Lower lobe of right lung (tissue), 2 donors: ENCODE measurements around the gene ZDHHC11B. TPM values are rescaled to one million over a fixed set of nuclear protein-coding genes. Genes with fewer than 3 reads are reported as not detected.
"Not testable (repeated sequence)": the region's sequence is repeated elsewhere in the genome, so short reads cannot be mapped to it uniquely, and the experiment has no call there.

Experiments
- ATAC-seq, 2 donors: fragments of 200-7000 bp; cut with Tn5 transposase; one replicate each; pipeline ENCODE4 v1.9.1; 2020 to 2022; ENCODE audit warnings: mild to moderate bottlenecking in 2 of 2, moderate library complexity in 2 of 2
- DNase-seq: peaks from one replicate; pipeline ENCODE4 v3.0.0-alpha.2; 2020
- H3K27ac ChIP-seq: fragments of 200-600 bp; one replicate; pipeline ENCODE4 v1.8.0; 2022
- H3K27me3 ChIP-seq: fragments of 200-600 bp; one replicate; pipeline ENCODE4 v1.8.0; 2022; ENCODE audit warnings: low read depth
- H3K36me3 ChIP-seq: fragments of 200-600 bp; one replicate; pipeline ENCODE4 v1.8.0; 2022; ENCODE audit warnings: mild to moderate bottlenecking
- H3K4me1 ChIP-seq: fragments of 200-600 bp; one replicate; pipeline ENCODE4 v1.8.0; 2022
- H3K4me3 ChIP-seq: fragments of 200-600 bp; one replicate; pipeline ENCODE4 v1.8.0; 2022; ENCODE audit warnings: mild to moderate bottlenecking
- H3K9me3 ChIP-seq: fragments of 200-600 bp; one replicate; pipeline ENCODE4 v1.8.0; 2022
- CTCF ChIP-seq: fragments of 200-600 bp; IDR thresholded peaks from one replicate; pipeline ENCODE4 v1.8.0; 2022; ENCODE audit warnings: antibody characterized with exemption, mild to moderate bottlenecking
- intact Hi-C: fragments of 100-400 bp; cut with DNase I; formaldehyde crosslinking; loops from one replicate; pipeline ENCODE4 v1.11.0; 2022
- total RNA-seq: library from RNA; stranded (reverse); fragmentation: NEBNext Ultra II Directional; extraction: Animal tissue kit (Norgen Biotek cat#: 25700); gene quantifications from one replicate; pipeline ENCODE4 v1.2.1, GENCODE V29; 2021
- donor health status: DM: no; HTN: yes; CAD: no; lungs with severe emphysema.

Gene ZDHHC11B
- total RNA-seq, 1 donor from 2014 or later: 14.9 TPM

- peaks cover 36% of the 10 kb centered on the region for H3K4me1 ChIP-seq
- intact Hi-C loops: no loop called here
- peak overlapping the region; percentile 78 for H3K27ac ChIP-seq
- no peaks in the 10 kb centered on the region for H3K27me3 ChIP-seq
- no peak for TF ChIP-seq CTCF
- DNase-seq (peak; percentile 65), ATAC-seq (peak; percentile 1 to 30)
- H3K4me3 ChIP-seq: no peak overlapping the region
- H3K9me3 ChIP-seq: no peaks in the 10 kb centered on the region
- H3K36me3 ChIP-seq: no peaks in the 10 kb centered on the region
Measured at GRCh38 chr5:757931-758697, 26.4 kb downstream of the ZDHHC11B start.

- Histone ChIP-seq H3K27me3 (no peaks in the 10 kb centered on the region), H3K27ac (peak overlapping the region; percentile 78), H3K9me3 (no peaks in the 10 kb centered on the region), H3K4me3 (no peak overlapping the region), H3K4me1 (peaks cover 36% of the 10 kb centered on the region), H3K36me3 (no peaks in the 10 kb centered on the region)
- intact Hi-C loops: no loop called here
- DNase-seq: no peak
- TF ChIP-seq CTCF: no peak
- ATAC-seq: no peak
Measured at GRCh38 chr5:757346-757930, 27.1 kb downstream of the ZDHHC11B start.

DNA sequence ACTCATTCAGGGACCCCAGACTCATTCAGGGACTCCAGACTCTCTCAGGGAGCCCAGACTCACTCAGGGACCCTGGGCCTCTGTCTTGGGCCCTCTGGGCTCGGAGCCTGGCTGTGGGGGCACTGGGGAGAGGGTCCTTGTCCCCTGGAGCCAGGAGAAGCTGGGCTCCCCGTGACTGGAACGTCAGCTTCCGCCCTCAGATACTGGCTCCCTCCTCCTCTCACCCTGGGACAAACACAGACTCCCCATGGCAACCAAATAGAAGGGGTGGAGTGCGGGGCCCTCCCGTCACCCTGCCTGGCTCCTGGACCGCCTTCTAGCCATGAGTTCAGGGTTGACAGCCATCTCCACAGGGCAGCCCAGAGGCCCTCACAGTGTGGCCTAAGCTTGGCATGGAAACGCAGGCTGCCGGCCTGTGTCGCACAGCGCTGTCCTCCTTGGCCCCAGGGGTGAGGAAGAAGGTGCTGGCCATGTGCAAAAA lies 27.6 kb downstream of the ZDHHC11B start:
- H3K9me3 ChIP-seq: no peaks in the 10 kb centered on the region
- ATAC-seq (peak; percentile 71 to 78), DNase-seq (peak; percentile 73)
- H3K4me3 ChIP-seq: no peak overlapping the region
- no peaks in the 10 kb centered on the region for H3K27me3 ChIP-seq
- no peak for TF ChIP-seq CTCF
- H3K4me1 ChIP-seq: peaks cover 36% of the 10 kb centered on the region
- peak overlapping the region; percentile 78 for H3K27ac ChIP-seq
- intact Hi-C loops: no loop called here
- H3K36me3 ChIP-seq: no peaks in the 10 kb centered on the region

DNA sequence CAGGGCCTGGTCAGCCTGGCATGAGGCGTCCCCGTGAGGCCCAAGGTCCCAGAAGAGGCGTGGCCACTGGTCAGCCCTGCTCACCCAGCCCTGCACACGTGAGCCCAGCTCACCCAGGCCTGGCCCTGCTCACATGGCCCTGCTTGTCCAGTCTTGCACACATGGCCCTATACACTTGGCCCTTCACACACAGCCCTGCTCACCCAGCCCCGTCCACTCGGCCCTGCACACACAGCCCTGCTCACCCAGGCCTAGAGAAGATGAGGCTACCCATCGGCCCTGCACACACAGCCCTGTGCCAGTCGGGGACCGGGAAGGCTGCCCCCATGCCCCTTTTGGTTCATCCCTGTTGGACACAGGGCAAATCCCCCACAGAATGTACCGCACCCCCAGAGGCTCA lies 28.4 kb downstream of the ZDHHC11B start:
- Histone ChIP-seq H3K27ac (peak overlapping the region; percentile 78), H3K36me3 (no peaks in the 10 kb centered on the region), H3K27me3 (no peaks in the 10 kb centered on the region), H3K4me3 (no peak overlapping the region), H3K9me3 (no peaks in the 10 kb centered on the region), H3K4me1 (peaks cover 36% of the 10 kb centered on the region)
- peak; percentile 60 for DNase-seq
- no peak for TF ChIP-seq CTCF
- peak; percentile 23 to 29 for ATAC-seq
- intact Hi-C loops: no loop called here

GRCh38 chr5:754143-754632 lies 30.3 kb downstream of the ZDHHC11B start:
- H3K9me3 ChIP-seq, intact Hi-C loops, H3K27me3 ChIP-seq, H3K27ac ChIP-seq, DNase-seq, H3K4me3 ChIP-seq, ATAC-seq, H3K36me3 ChIP-seq: not testable (repeated sequence)
- H3K4me1 ChIP-seq: peaks cover 28% of the 10 kb centered on the region

DNA sequence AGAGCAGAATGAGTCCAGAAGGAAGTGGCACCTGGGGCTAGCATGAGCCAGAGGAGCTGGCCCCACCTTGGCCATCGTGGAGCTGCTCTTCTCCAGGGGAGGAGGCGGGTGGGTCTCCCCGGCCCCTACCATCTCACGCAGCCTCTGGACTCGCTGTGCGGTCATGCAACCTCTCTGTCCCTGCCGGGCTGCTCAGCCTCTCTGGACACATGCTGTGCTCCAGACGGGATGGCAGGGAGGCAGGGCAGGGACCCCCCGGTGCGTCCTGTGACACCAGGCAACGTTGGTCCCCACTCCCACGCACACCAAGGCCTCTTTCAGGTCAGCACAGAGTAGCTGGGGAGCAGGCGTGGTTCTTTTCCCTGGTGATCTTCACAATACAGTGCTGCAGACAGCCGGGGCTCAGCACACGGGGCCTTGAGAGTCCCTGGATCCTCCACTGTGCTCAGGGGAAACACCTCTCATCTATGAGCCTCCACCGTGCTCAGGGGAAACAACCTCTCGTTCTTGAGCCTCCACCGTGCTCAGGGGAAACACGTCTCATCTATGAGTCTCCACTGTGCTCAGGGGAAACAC lies 30.9 kb downstream of the ZDHHC11B start:
- H3K9me3 ChIP-seq, DNase-seq: not testable (repeated sequence)

GRCh38 chr5:752532-753115 lies 31.9 kb downstream of the ZDHHC11B start:
- intact Hi-C loops, ATAC-seq, H3K9me3 ChIP-seq, H3K36me3 ChIP-seq, DNase-seq, H3K27ac ChIP-seq, H3K27me3 ChIP-seq, H3K4me3 ChIP-seq: not testable (repeated sequence)
- peaks cover 12% of the 10 kb centered on the region for H3K4me1 ChIP-seq

More for the DNA sequence above, 30.9 kb downstream of the ZDHHC11B start:
- H3K36me3 ChIP-seq, H3K4me3 ChIP-seq, H3K27ac ChIP-seq, H3K27me3 ChIP-seq, ATAC-seq, intact Hi-C loops: not testable (repeated sequence)
- peaks cover 22% of the 10 kb centered on the region for H3K4me1 ChIP-seq

DNA sequence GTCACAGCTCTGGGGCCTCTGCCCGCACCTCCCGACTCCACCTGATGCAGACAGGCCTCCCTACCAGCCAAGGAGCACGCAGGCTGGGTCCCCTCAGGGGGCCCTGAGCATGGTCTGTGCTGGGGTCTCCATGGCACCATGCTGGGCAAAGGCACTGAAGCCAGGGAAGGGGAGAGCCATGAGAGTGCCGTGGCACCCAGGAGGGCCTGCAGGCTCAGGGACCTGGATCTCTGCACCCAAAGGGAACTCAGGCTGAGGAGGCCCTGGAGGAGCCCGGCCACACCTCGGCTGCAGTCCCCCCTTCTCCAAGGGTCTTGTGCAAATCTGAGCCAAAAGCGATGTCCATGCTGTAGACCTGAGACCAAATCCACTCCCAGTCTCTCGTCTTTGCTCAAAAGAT lies 32.5 kb downstream of the ZDHHC11B start:
- ATAC-seq, H3K27me3 ChIP-seq, H3K9me3 ChIP-seq, H3K36me3 ChIP-seq, H3K4me1 ChIP-seq, H3K27ac ChIP-seq, intact Hi-C loops, DNase-seq, H3K4me3 ChIP-seq: not testable (repeated sequence)
